Thyroid gland (tissue), 4 donors: ENCODE measurements around the gene MAPRE3. TPM values are rescaled to one million over a fixed set of nuclear protein-coding genes. Genes with fewer than 3 reads are reported as not detected.

Experiments
- DNase-seq, 2 donors: peaks; one replicate each; pipeline ENCODE4 v3.0.0-alpha.2; 2019
- H3K27ac ChIP-seq, 3 donors: fragments of 200-600 bp; sonication (generic); 1 replicate in 2 of 3; 2 replicates in 1 of 3; pipeline ENCODE4 v1.5.1; 2016 to 2019; ENCODE audit warnings: mild to moderate bottlenecking in 1 of 3, moderate library complexity in 1 of 3
- H3K27me3 ChIP-seq: fragments of 200-600 bp; sonication (generic); one replicate; pipeline ENCODE4 v1.5.1; 2019
- H3K36me3 ChIP-seq, 2 donors: fragments of 200-600 bp; sonication (generic); one replicate each; pipeline ENCODE4 v1.5.1; 2016 to 2019
- H3K4me1 ChIP-seq, 2 donors: fragments of 200-600 bp; sonication (generic); one replicate each; pipeline ENCODE4 v1.5.1; 2017 to 2019
- H3K4me3 ChIP-seq, 3 donors: fragments of 200-600 bp; sonication (generic); replicated peaks in 1 of 3; 1 replicate in 2 of 3; 2 replicates in 1 of 3; pipeline ENCODE4 v1.5.1; 2016; ENCODE audit warnings: mild to moderate bottlenecking in 1 of 3
- H3K9me3 ChIP-seq: fragments of 200-600 bp; sonication (generic); one replicate; pipeline ENCODE4 v1.5.1; 2017
- CTCF ChIP-seq, 6 experiments: fragments of 200-600 bp in 3 of 6; fragments of 450-650 bp in 3 of 6; sonication (generic) in 3 of 6; IDR thresholded peaks; one replicate each; pipeline ENCODE4 v1.5.1; 2016 to 2019; ENCODE audit warnings: antibody characterized with exemption in 6 of 6, mild to moderate bottlenecking in 2 of 6, inconsistent platforms in 1 of 6, moderate library complexity in 1 of 6
- POLR2A ChIP-seq, 2 donors: fragments of 450-650 bp; IDR thresholded peaks; one replicate each; pipeline ENCODE4 v1.6.1; 2017; ENCODE audit warnings: antibody characterized with exemption in 2 of 2, mild to moderate bottlenecking in 2 of 2, moderate library complexity in 1 of 2
- WGBS, 2 donors: methylation state at CpG; one replicate each; pipeline ENCODE4 v1.1.5; 2017; 5-methylcytosine and 5-hydroxymethylcytosine counted together
- intact Hi-C: fragments of 100-400 bp; cut with DNase I; formaldehyde crosslinking; loops from one replicate; pipeline ENCODE4 v1.15.1; 2023
- total RNA-seq, 4 donors: library from RNA; depleted of rRNA; stranded (reverse); fragments of >200 nt; gene quantifications; one replicate each; pipeline ENCODE4 v1.2.3, GENCODE V29; 2016

The MAPRE3 gene
- total RNA-seq, 4 donors from 2014 or later = 12.9 to 21.2 (median 17.0) TPM

DNA sequence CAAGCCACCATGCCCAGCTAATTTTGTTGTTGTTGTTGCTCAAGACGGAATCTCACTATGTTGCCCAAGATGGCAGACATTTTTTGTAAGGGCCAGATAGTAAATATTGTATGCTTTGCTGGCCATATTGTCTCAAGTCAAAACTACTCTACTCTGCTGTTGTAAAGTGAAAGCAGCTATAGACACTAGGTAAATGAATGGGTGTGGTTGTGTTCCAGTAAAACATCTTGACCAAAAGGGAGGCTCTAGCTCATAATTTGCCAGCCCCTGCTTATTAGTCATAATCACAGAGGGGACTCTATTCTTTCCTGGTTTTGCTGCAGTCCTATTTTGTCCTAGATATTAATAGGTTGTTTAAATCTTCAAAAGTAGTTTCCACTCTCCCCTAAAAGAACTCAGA lies 24.5 kb downstream of the MAPRE3 start:
- Histone ChIP-seq H3K36me3 (no peaks in the 10 kb centered on the region), H3K27me3 (no peaks in the 10 kb centered on the region), H3K9me3 (no peaks in the 10 kb centered on the region), H3K27ac (no peak overlapping the region), H3K4me1 (no peaks in the 10 kb centered on the region), H3K4me3 (no peak overlapping the region)
- WGBS, 2 donors = 90 to 95% methylated on average over 1 of the region's 1 CpG
- no peak for TF ChIP-seq CTCF (IDR thresholded peaks at IDR 0.05)
- no peak for TF ChIP-seq POLR2A (IDR thresholded peaks at IDR 0.05)
- no peak for DNase-seq
- intact Hi-C loops = no loop called here

DNA sequence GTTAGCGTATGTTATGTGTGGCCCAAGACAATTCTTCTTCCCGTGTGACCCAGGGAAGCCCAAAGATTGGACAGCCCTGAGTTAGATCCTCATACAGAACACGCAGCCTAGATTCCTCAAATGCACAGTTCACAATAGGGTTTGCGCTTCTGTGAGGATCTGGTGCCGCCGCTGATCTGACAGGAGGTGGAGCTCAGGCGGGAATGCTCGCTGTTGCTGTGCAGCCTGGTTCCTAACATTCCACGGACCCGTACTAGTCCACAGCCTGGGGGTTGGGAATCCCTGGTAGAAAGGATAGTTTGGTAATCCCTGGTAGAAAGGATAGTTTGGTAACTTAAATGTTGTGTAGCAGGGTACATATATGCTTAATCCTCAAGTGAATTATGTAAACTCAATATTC lies 27.0 kb downstream of the MAPRE3 start:
- Histone ChIP-seq H3K36me3 (no peaks in the 10 kb centered on the region), H3K27ac (no peak overlapping the region), H3K4me3 (no peak overlapping the region), H3K27me3 (no peaks in the 10 kb centered on the region), H3K4me1 (peaks cover 0 to 5% of the 10 kb centered on the region in 2 donors), H3K9me3 (no peaks in the 10 kb centered on the region)
- no peak for TF ChIP-seq POLR2A (IDR thresholded peaks at IDR 0.05)
- no peak for TF ChIP-seq CTCF (IDR thresholded peaks at IDR 0.05)
- intact Hi-C loops = no loop called here
- WGBS, 2 donors = 83 to 84% methylated on average over 10 of the region's 10 CpGs
- DNase-seq = no peak

DNA sequence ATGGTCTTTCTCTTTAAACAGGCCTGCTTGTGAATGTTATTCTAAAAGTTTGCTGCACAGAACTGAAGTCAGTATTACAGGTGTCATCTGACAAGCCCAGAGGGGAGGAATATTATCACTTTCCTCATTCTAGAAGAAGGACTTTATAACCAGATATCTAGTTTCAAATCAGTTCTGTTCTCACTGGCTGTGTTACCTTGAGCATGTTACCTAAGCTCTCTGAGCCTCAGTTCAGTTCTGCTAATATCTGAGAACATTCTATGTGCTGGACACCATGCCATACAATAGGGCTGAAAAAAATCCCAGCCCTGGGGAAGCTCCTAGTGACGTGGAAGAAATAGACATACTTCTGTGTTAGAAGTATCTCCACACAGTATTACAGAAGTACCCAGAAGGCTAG lies 27.9 kb downstream of the MAPRE3 start:
- DNase-seq = no peak
- Histone ChIP-seq H3K9me3 (no peaks in the 10 kb centered on the region), H3K4me1 (peaks cover 0 to 5% of the 10 kb centered on the region in 2 donors), H3K27ac (no peak overlapping the region), H3K36me3 (no peaks in the 10 kb centered on the region), H3K4me3 (no peak overlapping the region), H3K27me3 (no peaks in the 10 kb centered on the region)
- 93 to 95% methylated on average over 1 of the region's 1 CpG for WGBS, 2 donors
- intact Hi-C loops = no loop called here
- TF ChIP-seq POLR2A (IDR thresholded peaks at IDR 0.05) = no peak
- TF ChIP-seq CTCF (IDR thresholded peaks at IDR 0.05) = no peak

GRCh38 chr2:27000228-27000627 lies 29.8 kb downstream of the MAPRE3 start:
- no peaks in the 10 kb centered on the region for H3K9me3 ChIP-seq
- no peaks in the 10 kb centered on the region for H3K36me3 ChIP-seq
- H3K4me3 ChIP-seq = no peak overlapping the region
- intact Hi-C loops = no loop called here
- no peaks in the 10 kb centered on the region for H3K27me3 ChIP-seq
- H3K4me1 ChIP-seq = peaks cover 0 to 5% of the 10 kb centered on the region in 2 donors
- DNase-seq = no peak
- no peak for TF ChIP-seq CTCF (IDR thresholded peaks at IDR 0.05)
- TF ChIP-seq POLR2A (IDR thresholded peaks at IDR 0.05) = no peak
- 79 to 81% methylated on average over 4 of the region's 4 CpGs for WGBS, 2 donors
- no peak overlapping the region for H3K27ac ChIP-seq

- Histone ChIP-seq H3K4me1 (peaks cover 0 to 5% of the 10 kb centered on the region in 2 donors), H3K27ac (no peak overlapping the region), H3K36me3 (no peaks in the 10 kb centered on the region), H3K9me3 (no peaks in the 10 kb centered on the region), H3K4me3 (no peak overlapping the region), H3K27me3 (no peaks in the 10 kb centered on the region)
- no peak for TF ChIP-seq CTCF (IDR thresholded peaks at IDR 0.05)
- TF ChIP-seq POLR2A (IDR thresholded peaks at IDR 0.05) = no peak
- 97 to 99% methylated on average over 2 of the region's 2 CpGs for WGBS, 2 donors
- intact Hi-C loops = no loop called here
- DNase-seq = no peak
Observed at GRCh38 chr2:27000995-27001394, 30.6 kb downstream of the MAPRE3 start.
